SK-N-SH (cell line): Measurements from ENCODE around the gene EXOC7. TPM values are rescaled to one million over a fixed set of nuclear protein-coding genes. Genes with fewer than 3 reads are reported as not detected.

ENCODE experiments used
- CTCF ChIA-PET: fragments of 300-600, 350-600 bp; formaldehyde crosslinking; extraction: SDS; loops from one replicate; lab custom pipeline; 2021; lab: Yijun Ruan, JAX
- POLR2A ChIA-PET: fragments of 350-600 bp; sonication (Branson Sonifier 250); formaldehyde crosslinking; extraction: SDS; loops from one replicate; lab custom pipeline; 2020; ENCODE audit warnings: antibody characterized with exemption, inconsistent platforms; lab: Yijun Ruan, JAX
- DNase-seq: peaks from one replicate; pipeline ENCODE4 v3.0.0; 2012
- H2AFZ ChIP-seq: fragments of 200-600 bp; sonication (generic); 2 replicates; pipeline ENCODE4 v1.8.1; 2016; ENCODE audit warnings: antibody characterized with exemption, mild to moderate bottlenecking, low read depth
- H3F3A ChIP-seq: fragments of 200-600 bp; sonication (generic); replicated peaks from 2 replicates; pipeline ENCODE3; 2016; ENCODE audit warnings: antibody characterized with exemption, mild to moderate bottlenecking; ENCODE audit not compliant: insufficient read depth
- H3K27ac ChIP-seq, 2 experiments: fragments of 200-500 bp in 1 of 2; fragments of 200-600 bp in 1 of 2; sonication (Bioruptor generic) in 1 of 2; sonication (generic), shearing (Covaris generic) in 1 of 2; 2 replicates each; pipeline versions ENCODE4 v1.5.1 to v1.6.1; 2014 to 2016; ENCODE audit warnings: low read depth in 2 of 2, inconsistent platforms in 1 of 2, low read length in 1 of 2, mild to moderate bottlenecking in 1 of 2, mixed read lengths in 1 of 2
- H3K27me3 ChIP-seq: fragments of 200-600 bp; sonication (generic), shearing (Covaris generic); 2 replicates; pipeline ENCODE4 v1.6.1; 2016; ENCODE audit warnings: mixed run types; ENCODE audit not compliant: insufficient read depth
- H3K36me3 ChIP-seq, 2 experiments: fragments of 200-500 bp in 1 of 2; fragments of 200-600 bp in 1 of 2; sonication (Bioruptor generic) in 1 of 2; sonication (generic) in 1 of 2; replicated peaks in 1 of 2; 2 replicates each; pipeline versions ENCODE3 to v1.5.1; 2014 to 2016; ENCODE audit warnings: low read length in 1 of 2, mild to moderate bottlenecking in 1 of 2; ENCODE audit not compliant: insufficient read depth in 2 of 2, control insufficient read depth in 1 of 2
- H3K4me1 ChIP-seq, 2 experiments: fragments of 200-500 bp in 1 of 2; fragments of 200-600 bp in 1 of 2; sonication (Bioruptor generic) in 1 of 2; sonication (generic), shearing (Covaris generic) in 1 of 2; 2 replicates each; pipeline versions ENCODE4 v1.5.1 to v1.6.1; 2014 to 2016; ENCODE audit warnings: low read depth in 1 of 2, low read length in 1 of 2, mixed run types in 1 of 2; ENCODE audit not compliant: insufficient read depth in 2 of 2, control insufficient read depth in 1 of 2
- H3K4me2 ChIP-seq: fragments of 200-600 bp; sonication (generic), shearing (Covaris generic); 2 replicates; pipeline ENCODE4 v1.6.1; 2017; ENCODE audit warnings: mixed run types
- H3K4me3 ChIP-seq, 2 experiments: fragments of 200-500 bp in 1 of 2; fragments of 200-600 bp in 1 of 2; sonication (Bioruptor generic) in 1 of 2; sonication (generic), shearing (Covaris generic) in 1 of 2; 2 replicates each; pipeline versions ENCODE4 v1.5.1 to v1.8.1; 2014 to 2016; ENCODE audit warnings: low read depth in 2 of 2, inconsistent platforms in 1 of 2, low read length in 1 of 2, mild to moderate bottlenecking in 1 of 2, mixed read lengths in 1 of 2, moderate library complexity in 1 of 2
- H3K79me2 ChIP-seq: fragments of 200-600 bp; sonication (generic); 2 replicates; pipeline ENCODE4 v1.8.1; 2017; ENCODE audit warnings: mild to moderate bottlenecking; ENCODE audit not compliant: insufficient read depth
- H3K9ac ChIP-seq: fragments of 200-600 bp; sonication (generic); 2 replicates; pipeline ENCODE4 v1.6.1; 2017; ENCODE audit warnings: mixed run types
- H3K9me2 ChIP-seq: fragments of 200-600 bp; sonication (generic); 2 replicates; pipeline ENCODE4 v1.6.1; 2017; ENCODE audit warnings: mixed run types
- H3K9me3 ChIP-seq: fragments of 200-600 bp; sonication (generic); 2 replicates; pipeline ENCODE4 v1.6.1; 2017; ENCODE audit warnings: mixed run types, mild to moderate bottlenecking, moderate library complexity
- H4K20me1 ChIP-seq: fragments of 200-600 bp; sonication (generic); 2 replicates; pipeline ENCODE4 v1.6.1; 2017; ENCODE audit warnings: mild to moderate bottlenecking, mixed run types; ENCODE audit not compliant: insufficient read depth
- CHD2 ChIP-seq: fragments of 150-350 bp; IDR thresholded peaks from 2 replicates; pipeline ENCODE4 v1.6.1; 2018; ENCODE audit warnings: low read length; ENCODE audit not compliant: partially characterized antibody
- FOSL2 ChIP-seq: IDR thresholded peaks from 2 replicates; pipeline ENCODE4 v1.4.0; 2012; ENCODE audit warnings: low read depth, mild to moderate bottlenecking, moderate library complexity, borderline replicate concordance
- GABPA ChIP-seq: IDR thresholded peaks from 2 replicates; pipeline ENCODE4 v1.4.0; 2012; ENCODE audit warnings: low read depth, mild to moderate bottlenecking
- GATA2 ChIP-seq: sonication (generic); formaldehyde crosslinking; IDR thresholded peaks from 2 replicates; pipeline ENCODE4 v1.5.0; 2020; ENCODE audit warnings: mild to moderate bottlenecking, missing genetic modification reagents
- IRF3 ChIP-seq: fragments of 150-350 bp; IDR thresholded peaks from 2 replicates; pipeline ENCODE4 v1.6.1; 2016; ENCODE audit warnings: mild to moderate bottlenecking, low read depth, low read length
- JUND ChIP-seq: IDR thresholded peaks from 2 replicates; pipeline ENCODE4 v1.4.0; 2012
- MEF2A ChIP-seq: IDR thresholded peaks from 2 replicates; pipeline ENCODE4 v1.4.0; 2012; ENCODE audit warnings: low read depth, borderline replicate concordance
- MXI1 ChIP-seq: IDR thresholded peaks from 2 replicates; pipeline ENCODE4 v1.6.1; 2012; ENCODE audit warnings: mild to moderate bottlenecking, low read depth, low read length, improper control_type of control experiment
- POLR2AphosphoS5 ChIP-seq: IDR thresholded peaks from 2 replicates; pipeline ENCODE4 v1.6.1; 2012; ENCODE audit warnings: low read depth, low read length
- RCOR1 ChIP-seq: fragments of 150-350 bp; IDR thresholded peaks from 2 replicates; pipeline ENCODE4 v1.6.1; 2017; ENCODE audit warnings: antibody characterized with exemption, low read length
- REST ChIP-seq: IDR thresholded peaks from 2 replicates; pipeline ENCODE4 v1.6.1; 2012; ENCODE audit warnings: mild to moderate bottlenecking, low read depth, low read length, moderate library complexity
- SMC3 ChIP-seq: IDR thresholded peaks from 2 replicates; pipeline ENCODE4 v1.6.1; 2012; ENCODE audit warnings: low read depth, low read length, improper control_type of control experiment
- TEAD4 ChIP-seq: IDR thresholded peaks from 2 replicates; pipeline ENCODE4 v1.4.0; 2012; ENCODE audit warnings: mild to moderate bottlenecking, borderline replicate concordance; ENCODE audit not compliant: insufficient read depth
- USF2 ChIP-seq: fragments of 150-350 bp; IDR thresholded peaks from 2 replicates; pipeline ENCODE4 v1.6.1; 2017; ENCODE audit warnings: antibody characterized with exemption, low read length, low read depth, borderline replicate concordance
- YY1 ChIP-seq: IDR thresholded peaks from 2 replicates; pipeline ENCODE4 v1.4.0; 2012; ENCODE audit warnings: low read depth, mild to moderate bottlenecking
- WGBS: methylation state at CpG from one replicate; pipeline ENCODE4 v1.1.6; 2017; ENCODE audit warnings: low lambda C conversion rate; 5-methylcytosine and 5-hydroxymethylcytosine counted together
- polyA plus RNA-seq, 3 experiments: library from polyadenylated mRNA; depleted of rRNA; stranded (reverse); fragments of >200 nt; gene quantifications; 2 replicates each; pipeline ENCODE4 v1.2.3, GENCODE V29; 2012
- TF ChIP-seq, protein P1 (sequence below): IDR thresholded peaks from 2 replicates; pipeline ENCODE4 v1.4.0; 2012; ENCODE audit warnings: low read depth, borderline replicate concordance
- TF ChIP-seq, protein P2 (sequence below): fragments of 200-600 bp; sonication (generic); IDR thresholded peaks from 2 replicates; pipeline ENCODE4 v1.6.1; 2017; ENCODE audit warnings: antibody characterized with exemption, mild to moderate bottlenecking, moderate library complexity
- TF ChIP-seq, protein P3 (sequence below): IDR thresholded peaks from 2 replicates; pipeline ENCODE4; 2012

Gene EXOC7
- polyA plus RNA-seq, 1 of the 3 experiments (the other 2 are of a cell fraction), result 129 TPM

DNA sequence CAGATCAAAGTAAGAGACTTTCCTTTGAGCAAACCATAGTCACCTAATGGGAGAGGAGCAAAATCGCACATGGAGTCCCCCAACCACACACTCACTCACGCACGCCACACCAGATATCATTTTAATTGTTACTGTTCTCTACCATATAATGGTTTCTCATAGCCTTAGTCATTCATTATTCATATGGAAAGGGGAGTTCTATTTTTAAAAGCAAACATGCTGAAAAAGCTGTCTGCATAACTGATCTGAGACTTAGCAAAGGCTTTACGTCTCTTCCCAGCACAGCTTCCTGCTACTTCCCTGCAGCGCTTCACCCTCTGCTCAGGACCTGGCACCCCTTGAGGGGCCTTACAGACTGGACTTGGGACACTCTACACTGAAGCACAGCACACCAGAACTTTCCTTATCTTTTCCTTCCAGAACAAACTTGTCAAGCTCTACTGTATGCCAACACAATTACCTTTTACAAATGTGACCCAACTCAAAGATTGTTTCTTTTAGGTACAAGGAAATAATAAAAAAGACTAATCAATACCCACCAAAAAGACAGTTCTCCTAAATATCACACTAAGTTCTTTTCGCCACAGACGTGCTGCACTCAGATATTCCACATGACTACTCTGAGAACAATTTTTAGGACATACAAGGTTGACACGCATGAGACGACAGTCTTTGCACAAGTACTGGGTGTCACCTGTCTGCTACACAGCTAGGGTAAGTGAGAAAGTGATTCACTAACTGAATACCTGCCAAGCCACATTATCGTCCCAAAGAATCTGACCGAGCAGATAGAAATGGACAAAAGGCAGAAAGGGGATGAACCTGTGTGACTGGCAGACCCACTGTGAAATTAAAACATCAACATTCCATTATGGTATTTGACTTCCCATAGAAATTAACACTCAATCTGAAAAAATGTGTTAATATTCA, 52.8 kb downstream of the EXOC7 start:
- Histone ChIP-seq H3K27ac (no peak overlapping the region), H3K4me3 (no peak overlapping the region), H3K4me1 (no peaks in the 10 kb centered on the region), H3F3A (peaks cover 13% of the 10 kb centered on the region), H2AFZ (no peak overlapping the region), H3K9ac (no peak overlapping the region), H3K4me2 (no peak overlapping the region), H3K27me3 (no peaks in the 10 kb centered on the region), H3K9me2 (no peaks in the 10 kb centered on the region), H4K20me1 (no peaks in the 10 kb centered on the region), H3K79me2 (peaks cover 22% of the 10 kb centered on the region; the same call in 1 of the 2 replicates), H3K36me3 (peaks cover 61 to 77% of the 10 kb centered on the region in 2 experiments), H3K9me3 (no peaks in the 10 kb centered on the region)
- no peak for DNase-seq
- CTCF ChIA-PET, result interaction anchor here (0.8 to 2.6 kb wide), 6 partner anchors 9 to 229 kb away, joined by 3 to 17 read pairs (median 5); partner anchors contain the start of gene GALR2
- POLR2A ChIA-PET, result no interaction called here
- 91% methylated on average over 11 of the region's 11 CpGs for WGBS
- no peak for TF ChIP-seq MEF2A
- TF ChIP-seq, protein P1, sequence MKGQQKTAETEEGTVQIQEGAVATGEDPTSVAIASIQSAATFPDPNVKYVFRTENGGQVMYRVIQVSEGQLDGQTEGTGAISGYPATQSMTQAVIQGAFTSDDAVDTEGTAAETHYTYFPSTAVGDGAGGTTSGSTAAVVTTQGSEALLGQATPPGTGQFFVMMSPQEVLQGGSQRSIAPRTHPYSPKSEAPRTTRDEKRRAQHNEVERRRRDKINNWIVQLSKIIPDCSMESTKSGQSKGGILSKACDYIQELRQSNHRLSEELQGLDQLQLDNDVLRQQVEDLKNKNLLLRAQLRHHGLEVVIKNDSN, result no peak
- TF ChIP-seq TEAD4, result no peak
- no peak for TF ChIP-seq MXI1
- no peak for TF ChIP-seq YY1
- TF ChIP-seq GATA2 (CRISPR knock-in tag), result no peak
- TF ChIP-seq POLR2AphosphoS5, result no peak
- no peak for TF ChIP-seq REST
- TF ChIP-seq FOSL2, result no peak
- no peak for TF ChIP-seq CHD2
- TF ChIP-seq USF2, result no peak
- no peak for TF ChIP-seq IRF3
- TF ChIP-seq, protein P2, sequence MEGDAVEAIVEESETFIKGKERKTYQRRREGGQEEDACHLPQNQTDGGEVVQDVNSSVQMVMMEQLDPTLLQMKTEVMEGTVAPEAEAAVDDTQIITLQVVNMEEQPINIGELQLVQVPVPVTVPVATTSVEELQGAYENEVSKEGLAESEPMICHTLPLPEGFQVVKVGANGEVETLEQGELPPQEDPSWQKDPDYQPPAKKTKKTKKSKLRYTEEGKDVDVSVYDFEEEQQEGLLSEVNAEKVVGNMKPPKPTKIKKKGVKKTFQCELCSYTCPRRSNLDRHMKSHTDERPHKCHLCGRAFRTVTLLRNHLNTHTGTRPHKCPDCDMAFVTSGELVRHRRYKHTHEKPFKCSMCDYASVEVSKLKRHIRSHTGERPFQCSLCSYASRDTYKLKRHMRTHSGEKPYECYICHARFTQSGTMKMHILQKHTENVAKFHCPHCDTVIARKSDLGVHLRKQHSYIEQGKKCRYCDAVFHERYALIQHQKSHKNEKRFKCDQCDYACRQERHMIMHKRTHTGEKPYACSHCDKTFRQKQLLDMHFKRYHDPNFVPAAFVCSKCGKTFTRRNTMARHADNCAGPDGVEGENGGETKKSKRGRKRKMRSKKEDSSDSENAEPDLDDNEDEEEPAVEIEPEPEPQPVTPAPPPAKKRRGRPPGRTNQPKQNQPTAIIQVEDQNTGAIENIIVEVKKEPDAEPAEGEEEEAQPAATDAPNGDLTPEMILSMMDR, result no peak
- TF ChIP-seq SMC3, result no peak
- no peak for TF ChIP-seq GABPA
- no peak for TF ChIP-seq JUND
- TF ChIP-seq, protein P3, sequence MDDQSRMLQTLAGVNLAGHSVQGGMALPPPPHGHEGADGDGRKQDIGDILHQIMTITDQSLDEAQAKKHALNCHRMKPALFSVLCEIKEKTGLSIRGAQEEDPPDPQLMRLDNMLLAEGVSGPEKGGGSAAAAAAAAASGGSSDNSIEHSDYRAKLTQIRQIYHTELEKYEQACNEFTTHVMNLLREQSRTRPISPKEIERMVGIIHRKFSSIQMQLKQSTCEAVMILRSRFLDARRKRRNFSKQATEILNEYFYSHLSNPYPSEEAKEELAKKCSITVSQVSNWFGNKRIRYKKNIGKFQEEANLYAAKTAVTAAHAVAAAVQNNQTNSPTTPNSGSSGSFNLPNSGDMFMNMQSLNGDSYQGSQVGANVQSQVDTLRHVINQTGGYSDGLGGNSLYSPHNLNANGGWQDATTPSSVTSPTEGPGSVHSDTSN, result no peak
- TF ChIP-seq RCOR1, result no peak
